DND-41 (cell line): ENCODE measurements around the gene ATP8A2.

Experiments used
- EZH2 ChIP-seq: IDR thresholded peaks from 3 replicates; pipeline ENCODE4 v1.6.1; 2012; ENCODE audit warnings: borderline replicate concordance, low read depth, mild to moderate bottlenecking, moderate library complexity, low read length, inconsistent platforms; ENCODE audit not compliant: severe bottlenecking
- TF ChIP-seq, protein P1 (sequence below): IDR thresholded peaks from 2 replicates; pipeline ENCODE4 v1.5.1; 2012; ENCODE audit warnings: borderline replicate concordance, low read length, moderate library complexity, mild to moderate bottlenecking; ENCODE audit not compliant: poor library complexity, severe bottlenecking; ENCODE audit errors: extremely low read depth

DNA sequence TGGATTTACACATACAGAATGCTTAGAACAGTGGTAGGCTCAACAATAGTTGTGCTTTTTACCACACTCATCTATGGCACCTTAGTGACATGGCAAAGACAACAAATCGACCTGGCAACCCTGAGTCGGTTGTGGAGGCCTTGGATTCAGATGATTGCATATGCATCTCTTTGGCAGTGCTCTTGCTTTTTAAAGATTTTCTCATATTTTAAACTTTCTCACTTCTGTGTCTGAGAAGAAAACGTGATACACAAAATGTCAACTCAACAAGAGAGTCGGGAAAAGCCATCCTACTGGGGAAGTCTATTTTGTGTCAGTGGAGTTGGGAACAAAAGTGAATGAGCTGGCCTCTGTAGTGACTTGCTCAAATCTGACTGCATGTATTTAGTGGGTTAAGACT is 85.8 kb downstream of the ATP8A2 start:
- TF ChIP-seq, protein P1, sequence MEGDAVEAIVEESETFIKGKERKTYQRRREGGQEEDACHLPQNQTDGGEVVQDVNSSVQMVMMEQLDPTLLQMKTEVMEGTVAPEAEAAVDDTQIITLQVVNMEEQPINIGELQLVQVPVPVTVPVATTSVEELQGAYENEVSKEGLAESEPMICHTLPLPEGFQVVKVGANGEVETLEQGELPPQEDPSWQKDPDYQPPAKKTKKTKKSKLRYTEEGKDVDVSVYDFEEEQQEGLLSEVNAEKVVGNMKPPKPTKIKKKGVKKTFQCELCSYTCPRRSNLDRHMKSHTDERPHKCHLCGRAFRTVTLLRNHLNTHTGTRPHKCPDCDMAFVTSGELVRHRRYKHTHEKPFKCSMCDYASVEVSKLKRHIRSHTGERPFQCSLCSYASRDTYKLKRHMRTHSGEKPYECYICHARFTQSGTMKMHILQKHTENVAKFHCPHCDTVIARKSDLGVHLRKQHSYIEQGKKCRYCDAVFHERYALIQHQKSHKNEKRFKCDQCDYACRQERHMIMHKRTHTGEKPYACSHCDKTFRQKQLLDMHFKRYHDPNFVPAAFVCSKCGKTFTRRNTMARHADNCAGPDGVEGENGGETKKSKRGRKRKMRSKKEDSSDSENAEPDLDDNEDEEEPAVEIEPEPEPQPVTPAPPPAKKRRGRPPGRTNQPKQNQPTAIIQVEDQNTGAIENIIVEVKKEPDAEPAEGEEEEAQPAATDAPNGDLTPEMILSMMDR: no peak
- TF ChIP-seq EZH2: no peak
